Erythroblast (primary cell): Measurements from ENCODE around the gene DAPK2.
"Not testable (repeated sequence)": the region's sequence is repeated elsewhere in the genome, so short reads cannot be mapped to it uniquely, and the experiment has no call there.

Source experiments
- GATA1 ChIP-seq: IDR thresholded peaks from 2 replicates; pipeline ENCODE4 v1.6.1; 2011; ENCODE audit warnings: low read depth, mild to moderate bottlenecking, control low read depth, low read length, moderate library complexity
- POLR2A ChIP-seq: IDR thresholded peaks from 2 replicates; pipeline ENCODE4 v1.6.1; 2011; ENCODE audit warnings: mild to moderate bottlenecking, low read length

DNA sequence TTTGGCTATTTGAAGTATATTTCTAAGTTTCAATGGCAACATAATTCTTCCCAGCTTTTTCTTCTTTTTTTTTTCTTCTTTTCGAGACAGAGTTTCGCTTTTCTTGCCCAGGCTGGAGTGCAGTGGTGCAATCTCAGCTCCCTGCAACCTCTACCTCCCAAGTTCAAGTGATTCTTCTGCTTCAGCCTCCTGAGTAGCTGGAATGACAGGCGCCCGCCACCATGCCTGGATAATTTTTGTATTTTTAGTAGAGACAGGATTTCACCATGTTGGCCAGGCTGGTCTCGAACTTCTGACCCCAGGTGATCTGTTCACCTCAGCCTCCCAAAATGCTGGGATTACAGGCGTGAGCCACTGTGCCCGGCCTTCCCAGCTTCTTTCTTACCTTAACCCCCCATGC, 146.7 kb downstream of the DAPK2 start:
- TF ChIP-seq POLR2A, GATA1: not testable (repeated sequence)
